Smooth muscle cell (in vitro differentiated cells): Measurements from ENCODE around the gene ARHGAP26. TPM values are rescaled to one million over a fixed set of nuclear protein-coding genes. Genes with fewer than 3 reads are reported as not detected.

ENCODE experiments used
- DNase-seq: peaks from one replicate; lab custom pipeline; 2025; ENCODE audit not compliant: unreplicated experiment; lab: John Stamatoyannopoulos, UW
- H2AFZ ChIP-seq: fragments of 200-600 bp; sonication (generic); 2 replicates; pipeline ENCODE4 v1.6.0; 2016; ENCODE audit warnings: antibody characterized with exemption, low read depth, mild to moderate bottlenecking
- H3F3A ChIP-seq: fragments of 200-600 bp; sonication (generic); 2 replicates; pipeline ENCODE4 v1.6.0; 2017; ENCODE audit warnings: antibody characterized with exemption, low read depth
- H3K27ac ChIP-seq: fragments of 200-600 bp; sonication (generic); 2 replicates; pipeline ENCODE4 v1.5.1; 2016; ENCODE audit warnings: low read depth, mild to moderate bottlenecking
- H3K27me3 ChIP-seq: fragments of 200-600 bp; sonication (generic); 2 replicates; pipeline ENCODE4 v1.6.1; 2016; ENCODE audit warnings: low read depth, mild to moderate bottlenecking
- H3K36me3 ChIP-seq: fragments of 200-600 bp; sonication (generic); 2 replicates; pipeline ENCODE4 v1.5.1; 2016; ENCODE audit warnings: low read depth
- H3K4me1 ChIP-seq: fragments of 200-600 bp; sonication (generic); 2 replicates; pipeline ENCODE4 v1.5.1; 2016; ENCODE audit warnings: low read depth
- H3K4me2 ChIP-seq: fragments of 200-600 bp; sonication (generic); 2 replicates; pipeline ENCODE4 v1.6.0; 2016; ENCODE audit warnings: mild to moderate bottlenecking
- H3K4me3 ChIP-seq: fragments of 200-600 bp; sonication (generic); 2 replicates; pipeline ENCODE4 v1.5.1; 2016; ENCODE audit warnings: mild to moderate bottlenecking
- H3K79me2 ChIP-seq: fragments of 200-600 bp; sonication (generic); 2 replicates; pipeline ENCODE4 v1.6.0; 2016; ENCODE audit warnings: low read depth, mild to moderate bottlenecking
- H3K9ac ChIP-seq: fragments of 200-600 bp; sonication (generic); 2 replicates; pipeline ENCODE4 v1.6.0; 2016; ENCODE audit warnings: low read depth
- H3K9me3 ChIP-seq: fragments of 200-600 bp; sonication (generic); replicated peaks from 2 replicates; pipeline ENCODE4 v1.5.1; 2016; ENCODE audit warnings: low read depth
- H4K20me1 ChIP-seq: fragments of 200-600 bp; sonication (generic); 2 replicates; pipeline ENCODE4 v1.6.0; 2016; ENCODE audit warnings: low read depth
- CTCF ChIP-seq: fragments of 200-600 bp; sonication (generic); IDR thresholded peaks from 2 replicates; pipeline ENCODE4 v1.5.1; 2017; ENCODE audit warnings: borderline replicate concordance, mild to moderate bottlenecking, antibody characterized with exemption; ENCODE audit not compliant: insufficient read depth, poor library complexity, severe bottlenecking
- WGBS: methylation state at CpG from one replicate; pipeline ENCODE4 v1.1.7; 2016; ENCODE audit warnings: low lambda C conversion rate; 5-methylcytosine and 5-hydroxymethylcytosine counted together
- polyA plus RNA-seq: library from polyadenylated mRNA; unstranded; fragments of >200 nt; fragmentation: Nextera tagmentation; extraction: Ambion mirVana; gene quantifications from 2 replicates; pipeline ENCODE4 v1.2.1, GENCODE V29; 2016
- total RNA-seq: library from RNA; depleted of rRNA; stranded (reverse); fragments of >200 nt; gene quantifications from 2 replicates; pipeline ENCODE4 v1.2.3, GENCODE V29; 2014

The ARHGAP26 gene
- total and polyA plus RNA-seq, 2 experiments from 2014 or later = 2.2 to 5.1 TPM

DNA sequence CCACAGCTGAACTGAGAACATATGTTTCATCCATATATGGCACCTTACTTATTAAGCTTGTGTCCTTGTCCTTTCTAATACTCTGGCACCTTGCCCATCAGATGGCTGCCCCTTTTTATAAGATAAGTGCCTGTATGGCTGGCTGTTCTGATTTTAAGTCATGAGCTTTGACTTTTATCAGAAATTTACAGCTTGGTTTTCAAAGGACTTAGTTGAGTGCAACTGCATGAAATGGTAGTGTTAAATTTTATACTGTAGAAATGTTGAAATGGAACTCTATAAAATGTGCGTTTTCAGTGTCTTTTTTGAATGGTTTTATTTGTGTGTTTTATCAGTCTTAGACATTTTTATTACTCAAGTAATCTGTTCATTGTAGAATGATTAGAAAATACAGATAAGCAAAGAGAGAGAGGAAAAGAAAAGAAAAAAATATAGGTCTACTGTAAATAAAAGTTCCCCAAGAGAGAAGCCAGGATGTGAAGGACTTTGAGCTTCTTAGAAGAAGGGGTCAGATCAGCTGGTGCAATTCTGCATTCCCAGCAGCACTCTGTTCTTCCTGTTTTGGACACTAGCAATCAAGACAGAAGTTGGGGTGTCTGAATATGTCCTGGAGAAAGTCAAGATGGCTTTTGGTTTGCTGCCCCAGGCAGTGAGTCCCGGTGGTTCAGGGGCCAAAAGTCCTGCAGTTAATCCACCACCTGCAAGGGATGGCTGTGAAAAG, 38.9 kb downstream of the ARHGAP26 start:
- Histone ChIP-seq H3K4me3 (no peak overlapping the region), H3K4me2 (no peak overlapping the region), H3K36me3 (no peaks in the 10 kb centered on the region), H3K4me1 (no peaks in the 10 kb centered on the region), H3K9ac (no peak overlapping the region), H3K9me3 (no peaks in the 10 kb centered on the region), H2AFZ (no peak overlapping the region), H4K20me1 (no peaks in the 10 kb centered on the region), H3F3A (no peaks in the 10 kb centered on the region), H3K79me2 (no peaks in the 10 kb centered on the region), H3K27me3 (no peaks in the 10 kb centered on the region), H3K27ac (no peak overlapping the region)
- TF ChIP-seq CTCF = no peak
- WGBS = 55% methylated on average over 2 of the region's 2 CpGs
- no peak for DNase-seq

DNA sequence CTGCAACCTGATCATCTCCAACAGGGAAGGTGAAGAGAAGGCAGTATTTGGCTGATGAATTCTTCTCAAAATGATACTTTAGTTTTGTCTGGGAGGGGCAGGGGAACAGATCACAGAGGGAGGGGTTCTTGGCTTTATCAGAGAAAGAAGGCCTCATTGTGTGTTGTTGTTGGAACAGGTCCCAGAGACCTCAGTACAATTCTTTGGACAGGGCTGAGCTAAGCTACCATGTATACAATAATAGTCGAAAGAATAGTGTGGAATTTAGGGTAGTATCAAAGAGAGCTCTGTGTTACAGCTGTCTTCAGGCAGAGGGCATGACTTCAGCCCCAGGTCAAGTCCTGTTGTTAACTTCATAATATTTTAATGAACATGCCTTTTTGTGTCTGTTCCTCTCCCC, 39.9 kb downstream of the ARHGAP26 start:
- DNase-seq = no peak
- Histone ChIP-seq H3K36me3 (no peaks in the 10 kb centered on the region), H3F3A (no peaks in the 10 kb centered on the region), H3K9me3 (no peaks in the 10 kb centered on the region), H3K27me3 (no peaks in the 10 kb centered on the region), H3K9ac (no peak overlapping the region), H2AFZ (no peak overlapping the region), H4K20me1 (no peaks in the 10 kb centered on the region), H3K79me2 (no peaks in the 10 kb centered on the region), H3K27ac (no peak overlapping the region), H3K4me2 (no peak overlapping the region), H3K4me3 (no peak overlapping the region), H3K4me1 (no peaks in the 10 kb centered on the region)
- no peak for TF ChIP-seq CTCF
- WGBS = 96% methylated on average over 1 of the region's 1 CpG

DNA sequence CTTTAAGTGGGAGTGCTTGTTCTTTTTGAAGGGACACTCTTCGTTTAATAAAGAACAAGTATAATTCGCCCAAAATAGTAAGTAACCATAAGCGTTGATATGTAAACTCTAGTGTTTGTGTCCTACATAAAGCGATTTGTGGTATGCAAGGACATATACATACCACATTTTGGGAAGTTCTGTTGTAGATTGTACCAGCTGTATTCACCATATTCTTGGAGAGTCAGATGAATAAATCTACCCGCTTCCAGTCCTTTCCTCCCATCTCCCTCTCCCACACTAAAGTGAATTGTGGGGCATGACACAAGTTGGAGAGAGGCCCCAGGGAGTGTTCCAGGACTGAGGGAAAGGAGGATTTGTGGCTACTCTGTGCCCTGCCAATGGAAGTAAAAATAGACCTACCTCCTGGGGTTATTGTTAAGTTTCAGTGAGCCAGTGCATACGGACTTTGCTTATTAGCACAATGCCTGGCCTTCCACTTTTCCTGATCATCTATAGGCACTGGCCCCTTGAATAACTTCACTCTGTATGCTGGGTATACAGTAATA, 40.6 kb downstream of the ARHGAP26 start:
- WGBS = 84% methylated on average over 6 of the region's 6 CpGs
- H3K9ac ChIP-seq = no peak overlapping the region
- H3K4me2 ChIP-seq = no peak overlapping the region

More for the DNA sequence above, 40.6 kb downstream of the ARHGAP26 start:
- H3K27me3 ChIP-seq = no peaks in the 10 kb centered on the region
- no peaks in the 10 kb centered on the region for H3K9me3 ChIP-seq
- TF ChIP-seq CTCF = no peak
- no peaks in the 10 kb centered on the region for H4K20me1 ChIP-seq
- H3K27ac ChIP-seq = no peak overlapping the region
- no peaks in the 10 kb centered on the region for H3K36me3 ChIP-seq
- no peak for DNase-seq
- H3K4me3 ChIP-seq = no peak overlapping the region
- H3F3A ChIP-seq = no peaks in the 10 kb centered on the region
- H3K79me2 ChIP-seq = no peaks in the 10 kb centered on the region
- H3K4me1 ChIP-seq = no peaks in the 10 kb centered on the region
- H2AFZ ChIP-seq = no peak overlapping the region
